ENCODE data around the gene CFAP54.

Gene CFAP54

DNA sequence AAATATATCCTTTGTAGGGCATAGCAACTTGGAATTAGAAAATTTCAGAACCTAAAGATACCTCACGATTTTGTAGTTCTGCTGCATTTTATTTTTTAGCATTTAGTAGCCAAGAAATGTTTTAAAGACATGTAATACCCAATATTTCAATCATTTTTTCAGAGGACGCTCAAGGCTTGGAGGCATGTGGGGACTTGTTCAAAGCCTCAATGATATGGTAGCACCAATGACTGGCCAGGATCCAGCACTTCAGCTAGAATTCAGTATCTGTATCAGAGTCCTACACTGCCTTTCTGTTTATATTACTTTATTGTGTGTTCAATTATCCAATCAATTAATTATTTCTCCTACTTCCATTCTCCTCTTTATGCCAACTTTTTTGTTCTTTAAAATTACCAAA lies 262.8 kb downstream of the CFAP54 start:
- no peak for DNase-seq

DNA sequence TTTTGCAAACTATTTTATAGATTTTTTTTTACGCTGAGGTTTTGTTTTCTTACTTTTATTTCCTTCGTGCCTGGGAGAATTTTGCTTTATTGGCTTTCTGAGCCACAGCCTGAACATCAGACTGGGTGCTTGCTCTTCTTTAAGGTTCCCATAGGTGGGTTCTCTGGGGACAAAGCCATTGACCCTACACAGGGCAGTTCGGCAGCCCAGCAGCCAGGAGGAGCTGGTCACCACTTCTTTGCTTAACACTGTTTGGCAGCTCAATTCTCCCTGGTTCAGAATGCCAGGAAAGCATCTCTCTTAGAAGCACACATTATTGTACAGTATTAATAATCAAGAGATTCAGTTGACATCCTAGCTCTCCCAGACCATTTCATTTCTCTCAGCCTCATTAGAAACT lies 276.9 kb downstream of the CFAP54 start:
- DNase-seq, result no peak

- DNase-seq, result peak; percentile 81
Observed at GRCh38 chr12:96769400-96769799, 280.0 kb downstream of the CFAP54 start.

DNA sequence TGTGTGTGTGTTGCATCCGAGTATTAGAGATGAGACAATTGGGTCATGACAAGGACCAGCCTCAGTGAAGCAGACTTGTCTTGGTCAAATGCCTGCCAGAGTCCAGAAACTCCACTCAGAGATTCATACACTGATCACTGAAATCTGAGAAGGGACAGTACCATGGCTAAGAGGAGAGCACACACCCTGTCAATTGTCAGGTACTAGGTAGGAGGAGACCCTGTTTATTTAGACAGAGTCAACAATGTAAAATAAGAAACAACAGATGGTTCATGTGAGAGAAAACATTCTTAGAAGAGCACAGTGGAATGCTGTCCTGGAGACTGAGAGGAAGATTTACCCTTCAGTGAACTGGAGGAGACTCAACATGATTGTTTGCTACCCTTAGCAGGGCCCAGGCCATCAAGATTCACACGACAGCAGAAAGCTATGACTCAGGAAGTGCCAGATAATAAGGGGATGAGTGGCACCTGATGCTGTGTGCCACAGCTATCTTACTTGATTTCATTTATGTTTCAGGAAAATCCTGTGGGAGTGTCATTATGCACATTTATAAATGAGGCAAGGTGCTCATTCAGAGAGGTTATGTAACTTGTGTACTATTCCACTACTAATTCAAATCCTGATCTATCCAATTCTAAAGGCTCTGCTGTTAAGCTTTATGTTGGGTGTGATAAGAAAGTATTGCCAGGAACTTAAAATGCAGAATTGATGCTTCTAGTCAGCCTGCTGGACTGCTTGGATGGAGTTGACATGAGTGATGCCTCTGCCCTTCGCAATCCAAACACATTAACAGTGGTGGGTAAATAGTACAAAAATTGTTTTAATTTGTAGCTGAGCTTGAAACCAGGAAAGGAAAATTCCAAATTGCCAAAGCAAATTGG lies 281.1 kb downstream of the CFAP54 start:
- DNase-seq, result peak; percentile 71

- no peak for DNase-seq
Observed at GRCh38 chr12:96773031-96773430, 283.7 kb downstream of the CFAP54 start.

DNA sequence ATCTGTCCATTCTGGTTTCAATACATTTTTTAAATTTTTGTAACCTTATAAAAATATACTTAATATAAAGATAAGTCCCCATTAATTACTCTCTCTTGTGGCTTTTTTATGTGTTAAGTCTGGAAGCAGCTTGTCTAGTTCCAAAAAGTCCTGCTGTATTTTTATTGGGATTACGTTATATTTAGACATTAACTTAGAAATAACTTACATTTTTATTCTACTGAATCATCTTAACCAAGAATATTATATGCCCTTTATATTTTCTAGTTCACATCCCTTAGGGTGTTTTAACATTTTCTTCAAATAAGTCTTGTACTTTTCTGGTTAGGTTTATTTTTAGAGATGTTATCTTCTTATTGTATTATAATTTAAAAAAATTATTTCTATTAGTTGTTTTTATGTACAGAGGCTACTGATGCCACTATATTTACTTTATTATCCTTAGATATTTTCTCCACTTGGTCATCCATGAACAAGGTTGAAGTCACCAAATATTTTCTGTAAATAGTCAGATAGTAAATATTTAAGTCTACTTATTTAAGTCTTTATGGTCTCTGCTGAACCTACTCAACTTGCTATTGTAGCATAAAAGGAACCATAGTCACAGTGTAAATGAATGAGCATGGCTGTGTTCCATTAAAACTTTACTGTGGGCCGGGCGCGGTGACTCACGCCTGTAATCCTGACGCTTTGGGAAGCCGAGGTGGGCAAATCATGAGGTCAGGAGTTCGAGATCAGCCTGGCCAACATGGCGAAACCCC lies 285.3 kb downstream of the CFAP54 start:
- no peak for DNase-seq

GRCh38 chr12:96776908-96777307 lies 287.5 kb downstream of the CFAP54 start:
- no peak for DNase-seq

- no peak for DNase-seq
Observed at GRCh38 chr12:96780330-96780729, 291.0 kb downstream of the CFAP54 start.

DNA sequence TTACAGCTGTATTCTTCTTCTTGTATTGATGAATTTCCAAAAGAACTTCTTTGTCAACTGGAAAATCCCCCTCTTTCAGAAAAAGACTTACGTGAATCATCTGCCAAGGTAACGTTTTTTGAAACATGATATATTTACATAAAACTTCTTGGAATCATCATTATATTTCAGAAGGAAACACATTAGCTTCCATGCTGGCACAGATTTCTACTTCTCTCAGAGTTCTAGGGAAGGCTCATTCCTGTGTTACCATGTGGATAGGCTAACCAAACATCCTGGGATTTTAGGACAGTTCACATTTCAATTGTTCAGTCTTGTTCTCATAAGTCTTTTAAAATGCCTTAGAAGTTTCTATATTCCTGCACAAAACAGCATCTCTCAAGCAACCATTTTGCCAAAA lies 297.4 kb downstream of the CFAP54 start:
- DNase-seq, result no peak

DNA sequence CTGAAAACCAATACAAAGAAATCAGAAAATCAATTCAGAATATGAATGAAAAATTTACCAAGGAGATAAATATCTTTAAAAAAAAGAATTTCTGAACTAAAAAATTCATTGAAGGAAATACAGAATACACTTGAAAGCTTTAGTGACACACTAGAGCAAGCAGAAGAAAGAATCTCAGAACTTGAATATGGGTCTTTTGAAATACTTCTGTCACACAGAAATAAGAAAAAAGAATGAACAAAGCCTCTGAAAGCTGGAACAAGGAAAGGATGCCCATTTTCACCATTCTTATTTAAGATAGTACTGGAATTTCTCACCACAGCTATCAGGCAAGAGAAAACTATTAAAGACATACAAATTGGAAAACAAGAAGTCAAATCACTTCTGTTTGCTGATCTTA lies 314.6 kb downstream of the CFAP54 start:
- no peak for DNase-seq

GRCh38 chr12:96806272-96806671 lies 316.9 kb downstream of the CFAP54 start:
- DNase-seq, result no peak

GRCh38 chr12:96807741-96808140 lies 318.4 kb downstream of the CFAP54 start:
- no peak for DNase-seq

GRCh38 chr12:96808587-96808986 lies 319.2 kb downstream of the CFAP54 start:
- DNase-seq, result no peak

DNA sequence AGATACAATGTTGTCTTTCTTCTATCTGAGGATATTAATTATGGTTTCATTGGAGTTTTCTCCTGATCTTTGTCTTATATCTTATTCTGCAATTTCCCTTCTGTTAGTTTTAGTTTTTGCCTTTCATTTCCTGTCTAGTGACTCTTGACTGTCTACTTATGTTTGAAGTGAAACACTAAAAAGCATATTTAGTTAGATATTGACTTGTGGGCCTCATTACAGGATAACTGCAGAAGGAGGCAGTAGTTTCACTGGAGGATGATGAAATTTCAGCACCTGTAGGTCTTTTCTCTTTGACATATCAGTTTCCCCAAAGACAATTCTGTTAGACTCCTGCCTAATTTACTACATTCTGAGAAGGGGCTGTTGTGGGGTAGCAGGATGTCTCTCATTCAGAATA lies 320.1 kb downstream of the CFAP54 start:
- no peak for DNase-seq

GRCh38 chr12:96810057-96810456 lies 320.7 kb downstream of the CFAP54 start:
- DNase-seq, result peak; percentile 8

- DNase-seq, result no peak
Observed at GRCh38 chr12:96810477-96810876, 321.1 kb downstream of the CFAP54 start.

DNA sequence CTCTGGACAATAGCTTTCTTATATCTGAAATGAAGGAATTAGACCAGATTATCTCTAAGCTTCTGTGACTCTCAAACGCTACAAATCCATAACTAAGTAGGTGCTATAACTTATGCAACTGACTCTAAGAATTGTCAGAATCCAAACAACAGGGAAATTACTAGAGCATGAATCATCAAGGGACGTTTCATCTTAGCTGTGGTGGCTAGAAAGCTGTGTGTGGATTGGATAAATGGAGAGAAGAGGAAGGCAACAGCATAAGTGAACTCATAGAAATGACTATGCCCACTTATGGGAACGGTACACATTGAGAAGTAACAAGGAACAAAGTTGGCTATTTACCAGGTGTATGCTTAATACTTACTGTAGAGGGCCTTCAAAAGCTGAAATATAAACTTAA lies 321.7 kb downstream of the CFAP54 start:
- DNase-seq, result no peak

- no peak for DNase-seq
Observed at GRCh38 chr12:96812153-96812552, 322.8 kb downstream of the CFAP54 start.

GRCh38 chr12:96814200-96814599 lies 324.8 kb downstream of the CFAP54 start:
- DNase-seq, result no peak

GRCh38 chr12:96821592-96821991 lies 332.2 kb downstream of the CFAP54 start:
- DNase-seq, result no peak

GRCh38 chr12:96822641-96823040 lies 333.3 kb downstream of the CFAP54 start:
- no peak for DNase-seq

GRCh38 chr12:96824074-96824837 lies 334.9 kb downstream of the CFAP54 start:
- no peak for DNase-seq

- DNase-seq, result no peak
Observed at GRCh38 chr12:96824838-96825236, 335.5 kb downstream of the CFAP54 start.

Measured in NCI-H510A (cell line).